GM21717 (cell line): Measurements from ENCODE around the gene ZNF891.

Source experiments
- ATAC-seq: cut with Tn5 transposase; IDR thresholded peaks from one replicate; pipeline ENCODE4 v1.9.1; 2021; ENCODE audit warnings: mild to moderate bottlenecking, moderate library complexity; ENCODE audit not compliant: unreplicated experiment

Gene ZNF891

DNA sequence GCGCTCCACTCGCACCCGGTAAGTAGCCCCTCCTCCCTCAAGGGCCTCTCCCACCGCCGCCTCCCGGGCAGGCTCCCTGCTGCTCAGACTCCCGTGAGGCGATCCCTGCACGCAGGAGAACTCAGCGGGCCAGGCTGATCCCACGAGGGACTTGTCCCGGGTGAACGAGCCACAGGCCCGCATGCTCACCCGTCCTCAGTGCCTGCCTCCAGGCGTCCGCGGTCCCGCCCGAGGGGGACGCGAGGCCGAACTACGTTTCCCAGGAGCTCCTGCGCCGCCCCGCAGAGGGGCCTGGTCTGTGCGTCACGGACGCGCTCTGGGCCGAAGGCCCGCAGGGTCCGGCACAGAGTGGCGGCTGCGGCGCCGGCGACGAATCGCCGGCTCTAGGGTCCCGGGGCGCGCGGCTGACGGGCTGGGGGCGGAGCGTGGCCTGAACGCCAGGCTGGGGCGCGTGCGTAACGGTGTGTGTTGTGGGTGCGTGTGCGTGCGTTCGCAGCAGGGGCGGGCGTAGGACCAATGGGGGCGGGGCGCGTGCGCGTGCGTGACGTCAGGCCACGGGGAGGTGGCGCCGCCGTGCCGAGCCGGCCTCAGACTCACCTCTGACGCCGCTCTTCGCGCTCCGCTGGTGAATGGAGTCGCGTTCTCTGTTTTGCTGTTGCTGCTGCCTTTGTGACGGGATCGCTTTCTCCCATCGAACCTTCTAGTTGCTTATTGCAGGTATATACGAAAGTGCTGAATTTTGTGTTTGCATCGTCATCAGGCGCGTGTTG is at the start of gene ZNF891, which contains the start of gene ZNF10:
TSS of gene ZNF891 (minus strand) at position 237 of the 770 bp plus-strand sequence. CDS start 8,356 bp downstream, outside the sequence.
TSS of gene ZNF10 (plus strand) at position 590 of the 770 bp plus-strand sequence. CDS start 13,866 bp downstream, outside the sequence.
- ATAC-seq: peak; percentile 88

DNA sequence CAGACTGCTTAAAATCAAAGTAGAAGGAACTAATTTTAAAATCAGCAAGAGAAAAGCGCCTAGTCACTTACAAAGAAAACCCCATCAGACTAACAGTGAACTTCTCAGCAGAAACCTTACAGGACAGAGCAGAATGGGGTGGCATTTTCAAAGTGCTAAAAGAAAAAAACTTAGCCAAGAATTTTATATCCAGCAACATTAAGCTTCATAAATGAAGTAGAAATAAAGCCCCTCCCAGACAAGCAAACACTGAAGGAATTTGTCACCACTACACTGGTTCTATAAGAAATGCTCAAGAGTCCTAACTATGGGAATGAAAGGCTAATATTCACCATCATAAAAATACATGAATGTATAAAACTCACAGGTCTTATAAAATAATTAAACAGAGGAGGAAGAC is 44.8 kb upstream of the ZNF891 start:
- ATAC-seq: no peak

DNA sequence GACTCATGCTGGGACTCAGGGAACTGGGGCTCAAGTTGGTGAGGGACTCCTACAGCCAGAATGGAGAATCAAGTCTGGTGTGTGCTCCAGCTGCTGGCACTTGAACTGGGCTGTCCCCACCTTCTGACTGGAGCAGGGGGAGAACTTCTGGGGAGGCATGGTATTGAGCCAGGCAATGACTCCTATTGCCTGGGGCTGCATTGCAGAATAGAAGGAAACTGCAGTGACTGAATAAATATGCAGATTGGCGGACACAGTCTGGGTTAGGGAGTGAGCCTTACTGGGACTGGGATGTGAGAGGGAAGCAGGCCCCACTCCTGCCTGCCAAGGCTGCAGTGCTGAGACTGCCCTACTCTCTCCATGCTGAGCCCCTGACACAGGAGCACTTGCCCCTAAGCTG is 42.4 kb upstream of the ZNF891 start:
- ATAC-seq: no peak

DNA sequence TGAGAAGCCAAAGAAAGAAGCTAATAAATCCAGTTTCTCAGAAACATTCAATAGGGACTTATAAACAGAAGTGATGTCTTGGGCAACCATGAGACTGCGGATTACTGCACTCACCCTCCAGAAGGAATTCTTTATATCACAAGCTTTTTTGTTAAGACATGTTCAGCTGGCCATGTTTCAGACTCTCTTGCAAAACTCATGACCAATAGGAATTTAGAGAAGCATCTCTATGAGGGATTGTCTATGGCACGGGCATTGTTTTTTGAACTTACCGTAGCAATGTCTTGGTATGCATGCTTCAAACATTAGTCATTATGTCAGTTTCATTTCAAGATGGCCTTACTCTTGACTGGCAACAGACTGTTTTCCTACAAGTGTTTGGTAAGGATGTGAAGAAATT is 35.7 kb upstream of the ZNF891 start:
- ATAC-seq: no peak

DNA sequence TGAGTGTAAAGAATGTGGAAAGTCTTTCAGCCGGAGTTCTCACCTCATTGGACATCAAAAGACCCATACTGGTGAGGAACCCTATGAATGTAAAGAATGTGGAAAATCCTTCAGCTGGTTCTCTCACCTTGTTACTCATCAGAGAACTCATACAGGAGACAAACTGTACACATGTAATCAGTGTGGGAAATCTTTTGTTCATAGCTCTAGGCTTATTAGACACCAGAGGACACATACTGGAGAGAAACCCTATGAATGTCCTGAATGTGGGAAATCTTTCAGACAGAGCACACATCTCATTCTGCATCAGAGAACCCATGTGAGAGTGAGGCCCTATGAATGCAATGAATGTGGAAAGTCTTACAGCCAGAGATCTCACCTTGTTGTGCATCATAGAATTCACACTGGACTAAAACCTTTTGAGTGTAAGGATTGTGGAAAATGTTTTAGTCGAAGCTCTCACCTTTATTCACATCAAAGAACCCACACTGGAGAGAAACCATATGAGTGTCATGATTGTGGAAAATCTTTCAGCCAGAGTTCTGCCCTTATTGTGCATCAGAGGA is 26.1 kb upstream of the ZNF891 start:
- ATAC-seq: no peak

DNA sequence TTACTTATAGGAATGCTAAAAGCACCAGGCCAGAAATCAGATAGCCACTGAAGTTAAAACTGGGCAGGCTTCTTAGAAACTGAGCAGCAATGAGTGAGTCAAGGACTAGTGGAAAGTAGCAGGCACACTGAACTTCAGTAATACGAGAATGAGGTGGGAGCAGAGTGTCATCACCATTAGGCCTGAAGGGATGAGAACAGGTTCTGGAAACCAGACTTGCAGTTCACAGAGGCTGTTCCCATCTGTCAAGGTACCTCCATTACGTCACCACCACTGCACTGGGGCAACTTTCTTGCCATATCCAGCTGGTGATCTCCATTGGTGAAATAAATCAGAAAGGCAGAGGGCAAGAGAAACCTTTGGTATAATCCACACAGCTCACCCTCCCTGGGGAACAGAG is 15.9 kb upstream of the ZNF891 start:
- ATAC-seq: no peak

DNA sequence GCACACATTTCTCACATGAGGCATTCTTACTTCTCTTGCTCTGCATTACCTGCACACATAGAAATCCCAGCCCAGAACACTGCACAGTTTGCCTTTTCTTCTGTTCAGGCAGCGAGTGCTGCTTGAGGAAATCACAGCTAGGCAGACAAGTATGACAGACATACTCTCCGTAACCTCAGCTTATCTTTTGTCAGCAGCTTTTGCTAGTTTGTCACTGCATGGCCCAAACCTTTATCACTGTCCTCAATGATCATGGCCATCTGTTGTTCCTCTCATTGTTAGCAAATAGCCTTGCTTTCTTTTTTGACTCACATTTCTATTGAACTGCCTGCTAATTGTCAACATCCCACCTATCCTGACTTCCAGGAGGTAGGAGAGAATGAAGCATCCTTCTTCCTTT is 5.7 kb upstream of the ZNF891 start:
- ATAC-seq: no peak

- peak; percentile 20 for ATAC-seq
These were observed 694 bp upstream of the ZNF891 start for GRCh38 chr12:133130808-133131128.

DNA sequence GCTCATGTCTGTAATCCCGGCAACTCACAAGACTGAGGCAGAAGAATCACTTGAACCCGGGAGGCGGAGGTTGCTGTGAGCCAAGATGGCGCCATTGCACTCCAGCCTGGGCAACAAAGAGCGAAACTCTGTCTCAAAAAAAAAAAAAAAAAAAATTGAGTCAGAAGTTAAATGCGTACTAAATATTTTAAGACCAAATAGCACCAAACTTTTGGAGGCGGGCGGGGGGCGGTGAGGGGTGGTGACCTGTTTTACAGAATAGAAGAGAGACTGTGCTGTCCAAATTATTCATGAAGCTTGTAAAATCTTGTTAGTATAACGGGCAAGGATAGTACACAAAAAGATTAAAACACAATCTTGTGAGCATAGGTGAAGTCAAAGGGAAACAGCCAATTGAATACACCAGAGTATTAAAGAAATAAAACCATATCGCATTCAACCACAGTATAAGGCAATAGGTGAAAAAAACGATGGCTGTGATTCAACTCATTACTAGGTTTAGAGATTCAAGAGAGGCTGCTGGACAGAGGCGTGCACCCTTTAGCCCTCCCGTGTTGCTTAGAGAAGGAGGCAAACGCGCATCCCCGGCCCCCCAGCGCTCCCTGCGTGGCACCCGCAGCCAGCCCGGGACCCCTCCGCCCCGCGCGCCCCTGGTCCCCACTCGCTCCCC is 571 bp downstream of the ZNF891 start:
- ATAC-seq: peak; percentile 16

GRCh38 chr12:133124674-133125073 is 5.4 kb downstream of the ZNF891 start:
- ATAC-seq: no peak

- no peak for ATAC-seq
These were observed 9.5 kb downstream of the ZNF891 start for GRCh38 chr12:133120385-133121191.

DNA sequence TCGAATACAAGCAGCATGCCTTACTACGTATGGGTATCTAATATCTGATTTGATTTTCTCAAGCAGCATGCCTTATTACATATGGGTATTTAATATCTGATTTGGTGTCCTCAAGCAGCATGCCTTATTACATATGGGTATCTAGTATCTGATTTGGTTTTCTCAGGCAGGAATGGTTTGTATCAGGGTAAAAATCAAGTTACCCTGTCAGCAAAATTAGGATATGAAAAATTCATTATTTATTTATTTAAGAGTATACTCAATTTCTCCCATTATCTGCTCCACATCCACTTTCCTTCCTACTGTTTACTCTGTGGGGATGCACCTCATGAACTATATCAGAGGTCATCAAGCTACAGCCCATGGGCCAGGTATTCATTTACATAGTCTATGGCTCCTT is 21.9 kb downstream of the ZNF891 start:
- ATAC-seq: no peak

GRCh38 chr12:133107121-133107520 is 23.0 kb downstream of the ZNF891 start:
- no peak for ATAC-seq

GRCh38 chr12:133106253-133106652 is 23.8 kb downstream of the ZNF891 start:
- ATAC-seq: no peak

DNA sequence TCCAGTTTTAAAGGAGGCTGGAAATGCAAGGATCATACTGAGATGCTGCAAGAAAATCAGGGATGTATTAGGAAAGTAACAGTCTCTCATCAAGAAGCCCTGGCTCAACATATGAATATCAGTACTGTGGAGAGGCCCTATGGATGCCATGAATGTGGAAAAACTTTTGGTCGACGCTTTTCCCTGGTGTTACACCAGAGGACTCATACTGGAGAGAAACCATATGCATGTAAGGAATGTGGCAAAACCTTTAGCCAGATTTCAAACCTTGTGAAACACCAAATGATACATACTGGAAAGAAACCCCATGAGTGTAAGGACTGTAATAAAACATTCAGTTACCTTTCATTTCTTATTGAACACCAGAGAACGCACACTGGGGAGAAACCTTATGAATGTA is 24.5 kb downstream of the ZNF891 start:
- ATAC-seq: no peak

GRCh38 chr12:133083345-133083744 is 46.7 kb downstream of the ZNF891 start:
- no peak for ATAC-seq

- ATAC-seq: no peak
These were observed 48.8 kb downstream of the ZNF891 start for GRCh38 chr12:133081159-133081780.

- ATAC-seq: peak; percentile 70
These were observed 49.5 kb downstream of the ZNF891 start, which contains the start of gene ZNF140 for GRCh38 chr12:133080368-133081158. ZNF140 (plus strand) TSS chr12:133080923; CDS start chr12:133081321, 398 bp downstream.

DNA sequence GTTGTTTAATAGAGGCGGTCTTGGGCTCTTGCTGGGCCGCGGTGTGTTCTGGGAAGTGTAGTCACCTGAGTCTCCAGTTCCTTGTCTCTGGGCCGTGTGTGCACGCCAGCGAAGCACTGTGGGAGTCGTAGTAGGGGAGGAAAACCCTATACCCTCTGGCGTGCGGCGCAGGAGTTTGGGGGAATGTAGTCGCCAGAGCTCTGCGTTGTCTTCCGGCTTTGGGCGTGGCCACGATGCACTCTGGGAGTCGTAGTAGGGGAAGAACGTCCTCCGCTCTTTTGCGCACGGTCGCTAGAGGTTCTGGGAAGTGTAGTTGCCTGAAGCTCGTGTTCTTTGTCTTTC is 50.1 kb downstream of the ZNF891 start:
- peak; percentile 81 for ATAC-seq

DNA sequence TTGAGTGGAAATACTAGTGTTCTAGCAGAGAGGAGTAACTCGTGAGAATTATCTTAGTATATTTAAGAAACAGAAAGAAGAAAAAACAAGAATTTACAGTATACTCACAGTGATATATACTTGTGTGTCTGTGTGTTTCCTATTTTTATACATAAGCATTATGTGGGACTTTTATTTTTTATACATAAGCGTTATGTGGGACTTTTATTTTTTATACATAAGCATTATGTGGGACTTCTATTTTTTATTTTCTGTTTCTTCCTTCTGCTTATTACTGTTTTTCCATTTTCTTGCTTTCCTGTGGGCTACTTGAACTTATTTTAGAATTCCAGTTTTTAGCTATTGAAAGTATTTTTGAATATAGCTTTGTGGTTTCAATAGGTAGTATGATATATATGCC is 56.2 kb downstream of the ZNF891 start:
- no peak for ATAC-seq
